Measurements from ENCODE around the gene RCAN1. TPM values are rescaled to one million over a fixed set of nuclear protein-coding genes. Genes with fewer than 3 reads are reported as not detected.

RCAN1 gene
- total RNA-seq, 2 experiments from 2014 or later = 6.8 to 8.9 TPM

- no peak for DNase-seq (ENCODE audit: low spot score)
- TF ChIP-seq EZH2phosphoT487 (IDR thresholded peaks at IDR 0.05; ENCODE audit: borderline replicate concordance, low read depth, low read length) (no peak), CTCF (conservative IDR thresholded peaks at IDR 0.05; ENCODE audit: low read length) (no peak)
- no peak overlapping the region for H3K4me3 ChIP-seq (ENCODE audit: low read depth, low read length, poor library complexity, severe bottlenecking)
- H3K36me3 ChIP-seq (ENCODE audit: insufficient read depth, low read length) = no peaks in the 10 kb centered on the region
- intact Hi-C loops (cut with micrococcal nuclease; ENCODE audit: unreplicated experiment) = no loop called here
- no peaks in the 10 kb centered on the region for H3K9me2 ChIP-seq (ENCODE audit: insufficient read depth, low read length)
- H4K20me1 ChIP-seq (ENCODE audit: insufficient read depth, low read length) = no peaks in the 10 kb centered on the region
- no peaks in the 10 kb centered on the region for H3K79me2 ChIP-seq (ENCODE audit: insufficient read depth, low read depth, low read length)
- BruUV-seq (replicated peaks) = no TSS peak
- no peaks in the 10 kb centered on the region for H3K4me1 ChIP-seq (ENCODE audit: insufficient read depth, low read length, poor library complexity, severe bottlenecking)
- H2AFZ ChIP-seq (ENCODE audit: low read length) = no peak overlapping the region
- no peak overlapping the region for H3K4me2 ChIP-seq (ENCODE audit: low read length)
- POLR2A ChIA-PET = no interaction called here
- no peaks in the 10 kb centered on the region for H3K9me3 ChIP-seq (ENCODE audit: low read length)
- CTCF ChIA-PET (ENCODE audit: unreplicated experiment) = no interaction called here
- no peak overlapping the region for H3K27ac ChIP-seq (ENCODE audit: low read depth, low read length, poor library complexity, severe bottlenecking)
Observed at GRCh38 chr21:34599534-34600101, 15.3 kb downstream of the RCAN1 start.

- Histone ChIP-seq H3K4me2 (ENCODE audit: low read length) (no peak overlapping the region), H3K9me2 (ENCODE audit: insufficient read depth, low read length) (no peaks in the 10 kb centered on the region), H3K79me2 (ENCODE audit: insufficient read depth, low read depth, low read length) (no peaks in the 10 kb centered on the region), H3K4me1 (ENCODE audit: insufficient read depth, low read length, poor library complexity, severe bottlenecking) (no peaks in the 10 kb centered on the region), H3K4me3 (ENCODE audit: low read depth, low read length, poor library complexity, severe bottlenecking) (no peak overlapping the region), H3K27ac (ENCODE audit: low read depth, low read length, poor library complexity, severe bottlenecking) (no peak overlapping the region), H3K9me3 (ENCODE audit: low read length) (no peaks in the 10 kb centered on the region), H2AFZ (ENCODE audit: low read length) (no peak overlapping the region), H3K36me3 (ENCODE audit: insufficient read depth, low read length) (no peaks in the 10 kb centered on the region), H4K20me1 (ENCODE audit: insufficient read depth, low read length) (no peaks in the 10 kb centered on the region)
- DNase-seq (ENCODE audit: low spot score) = no peak
- TF ChIP-seq EZH2phosphoT487 (IDR thresholded peaks at IDR 0.05; ENCODE audit: borderline replicate concordance, low read depth, low read length) (no peak), CTCF (conservative IDR thresholded peaks at IDR 0.05; ENCODE audit: low read length) (no peak)
- intact Hi-C loops (cut with micrococcal nuclease; ENCODE audit: unreplicated experiment) = no loop called here
- CTCF ChIA-PET (ENCODE audit: unreplicated experiment) = no interaction called here
- no TSS peak for BruUV-seq (replicated peaks)
- POLR2A ChIA-PET = no interaction called here
Observed at GRCh38 chr21:34598931-34599400, 15.9 kb downstream of the RCAN1 start.

DNA sequence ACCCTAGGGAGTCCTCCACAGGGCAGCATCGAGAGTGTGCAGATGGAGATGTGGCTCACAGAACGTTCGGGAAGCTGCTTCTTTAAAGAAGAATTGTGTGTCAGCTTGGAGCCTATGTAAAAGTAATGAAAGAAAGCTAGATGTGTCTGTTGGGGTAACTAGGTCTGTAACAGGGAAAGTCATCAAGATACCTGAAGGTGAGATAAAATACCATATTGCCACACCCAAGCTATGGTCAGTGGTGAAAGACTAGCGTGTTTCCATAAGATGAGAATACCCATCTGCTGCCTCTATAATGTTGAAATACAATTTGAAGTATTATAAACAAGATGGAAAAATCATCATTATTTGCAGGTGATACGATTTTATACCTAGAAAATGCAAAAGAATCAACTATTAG lies 17.5 kb downstream of the RCAN1 start:
- Histone ChIP-seq H3K9me3 (ENCODE audit: low read length) (no peaks in the 10 kb centered on the region), H3K4me3 (ENCODE audit: low read depth, low read length, poor library complexity, severe bottlenecking) (no peak overlapping the region), H3K4me2 (ENCODE audit: low read length) (no peak overlapping the region), H4K20me1 (ENCODE audit: insufficient read depth, low read length) (no peaks in the 10 kb centered on the region), H3K9me2 (ENCODE audit: insufficient read depth, low read length) (no peaks in the 10 kb centered on the region), H3K79me2 (ENCODE audit: insufficient read depth, low read depth, low read length) (no peaks in the 10 kb centered on the region), H3K36me3 (ENCODE audit: insufficient read depth, low read length) (no peaks in the 10 kb centered on the region), H3K27ac (ENCODE audit: low read depth, low read length, poor library complexity, severe bottlenecking) (no peak overlapping the region), H3K4me1 (ENCODE audit: insufficient read depth, low read length, poor library complexity, severe bottlenecking) (no peaks in the 10 kb centered on the region), H2AFZ (ENCODE audit: low read length) (no peak overlapping the region)
- no TSS peak for BruUV-seq (replicated peaks)
- no peak for TF ChIP-seq EZH2phosphoT487 (IDR thresholded peaks at IDR 0.05; ENCODE audit: borderline replicate concordance, low read depth, low read length)
- no peak for TF ChIP-seq CTCF (conservative IDR thresholded peaks at IDR 0.05; ENCODE audit: low read length)
- DNase-seq (ENCODE audit: low spot score) = no peak
- ChIA-PET CTCF (ENCODE audit: unreplicated experiment) (no interaction called here), POLR2A (interaction anchor here (0.6 kb wide), 1 partner anchor 243 kb away, joined by 3 read pairs; no protein-coding TSS in a partner anchor)
- intact Hi-C loops (cut with micrococcal nuclease; ENCODE audit: unreplicated experiment) = no loop called here

Measured in OCI-LY7 (cell line).